KMS-11 (cell line): Measurements from ENCODE around the gene CARD6.
A peak's percentile ranks its signal among the peaks of the same experiment; 100 is the strongest.

Experiments
- H2AFZ ChIP-seq: fragments of 200-600 bp; sonication (generic); 2 replicates; pipeline ENCODE4 v1.6.1; 2016; ENCODE audit warnings: antibody characterized with exemption, mixed run types, low read depth
- H3K27ac ChIP-seq: fragments of 200-600 bp; sonication (generic); 2 replicates; pipeline ENCODE4 v1.6.1; 2016; ENCODE audit warnings: mild to moderate bottlenecking, mixed run types
- H3K27me3 ChIP-seq: fragments of 200-600 bp; sonication (generic); 2 replicates; pipeline ENCODE4 v1.6.1; 2017; ENCODE audit warnings: mild to moderate bottlenecking, low read depth, mixed run types, moderate library complexity; ENCODE audit not compliant: insufficient read depth
- H3K36me3 ChIP-seq: fragments of 200-600 bp; sonication (generic); 2 replicates; pipeline ENCODE4 v1.6.1; 2017; ENCODE audit warnings: mild to moderate bottlenecking, mixed run types; ENCODE audit not compliant: insufficient read depth
- H3K4me1 ChIP-seq: fragments of 200-600 bp; sonication (generic); 2 replicates; pipeline ENCODE4 v1.6.1; 2016; ENCODE audit warnings: mild to moderate bottlenecking, low read depth, mixed run types; ENCODE audit not compliant: poor library complexity, severe bottlenecking
- H3K4me2 ChIP-seq: fragments of 200-600 bp; sonication (generic); 2 replicates; pipeline ENCODE4 v1.7.0; 2016; ENCODE audit warnings: mild to moderate bottlenecking, mixed run types
- H3K4me3 ChIP-seq: fragments of 200-600 bp; sonication (generic); IDR thresholded peaks from 2 replicates; pipeline ENCODE4 v1.6.1; 2017; ENCODE audit warnings: low read depth, low read length, mixed read lengths; ENCODE audit not compliant: insufficient read depth
- H3K79me2 ChIP-seq: fragments of 200-600 bp; sonication (generic); 2 replicates; pipeline ENCODE4 v1.6.1; 2016; ENCODE audit warnings: low read depth, mixed run types; ENCODE audit not compliant: insufficient read depth
- H3K9ac ChIP-seq: fragments of 200-600 bp; sonication (generic); 2 replicates; pipeline ENCODE4 v1.6.1; 2016; ENCODE audit warnings: mild to moderate bottlenecking, mixed run types
- H4K20me1 ChIP-seq: fragments of 200-600 bp; sonication (generic); 2 replicates; pipeline ENCODE4 v1.6.1; 2016; ENCODE audit warnings: mild to moderate bottlenecking, mixed run types; ENCODE audit not compliant: insufficient read depth
- CTCF ChIP-seq: fragments of 200-600 bp; sonication (generic); conservative IDR thresholded peaks from 2 replicates; pipeline ENCODE4 v1.6.1; 2017; ENCODE audit warnings: low read depth, mild to moderate bottlenecking, antibody characterized with exemption, low read length, moderate library complexity, mixed read lengths

Gene CARD6

DNA sequence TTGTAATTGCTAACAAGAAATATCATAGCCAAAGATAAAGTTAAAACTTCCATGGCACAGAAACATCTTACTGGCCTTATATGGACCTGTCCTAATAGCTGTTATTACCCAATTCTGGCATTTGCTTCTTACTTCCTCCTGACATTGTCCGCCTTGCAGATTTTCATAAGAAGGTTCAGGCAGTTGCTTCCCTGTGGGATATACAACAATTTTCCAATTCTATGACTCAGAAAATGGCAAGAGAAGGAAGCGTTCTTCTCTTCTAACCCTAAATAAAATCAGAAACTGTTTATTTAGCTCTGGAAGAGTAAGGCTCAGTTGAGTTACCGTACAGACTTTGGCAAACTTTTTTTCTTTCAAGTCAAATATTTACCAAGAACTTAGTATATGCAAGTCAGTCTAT is 44.7 kb upstream of the CARD6 start:
- Histone ChIP-seq H3K4me2 (peak overlapping the region; percentile 75), H3K9ac (no peak overlapping the region), H3K4me1 (peaks cover 16% of the 10 kb centered on the region), H2AFZ (no peak overlapping the region), H3K79me2 (peaks cover 60% of the 10 kb centered on the region), H3K27me3 (peaks cover 10% of the 10 kb centered on the region), H3K27ac (no peak overlapping the region), H4K20me1 (0 out of 2 replicates have a peak, but pooled peaks cover 4% of the 10 kb centered on the region), H3K36me3 (no peaks in the 10 kb centered on the region), H3K4me3 (no peak overlapping the region)
- TF ChIP-seq CTCF = no peak

DNA sequence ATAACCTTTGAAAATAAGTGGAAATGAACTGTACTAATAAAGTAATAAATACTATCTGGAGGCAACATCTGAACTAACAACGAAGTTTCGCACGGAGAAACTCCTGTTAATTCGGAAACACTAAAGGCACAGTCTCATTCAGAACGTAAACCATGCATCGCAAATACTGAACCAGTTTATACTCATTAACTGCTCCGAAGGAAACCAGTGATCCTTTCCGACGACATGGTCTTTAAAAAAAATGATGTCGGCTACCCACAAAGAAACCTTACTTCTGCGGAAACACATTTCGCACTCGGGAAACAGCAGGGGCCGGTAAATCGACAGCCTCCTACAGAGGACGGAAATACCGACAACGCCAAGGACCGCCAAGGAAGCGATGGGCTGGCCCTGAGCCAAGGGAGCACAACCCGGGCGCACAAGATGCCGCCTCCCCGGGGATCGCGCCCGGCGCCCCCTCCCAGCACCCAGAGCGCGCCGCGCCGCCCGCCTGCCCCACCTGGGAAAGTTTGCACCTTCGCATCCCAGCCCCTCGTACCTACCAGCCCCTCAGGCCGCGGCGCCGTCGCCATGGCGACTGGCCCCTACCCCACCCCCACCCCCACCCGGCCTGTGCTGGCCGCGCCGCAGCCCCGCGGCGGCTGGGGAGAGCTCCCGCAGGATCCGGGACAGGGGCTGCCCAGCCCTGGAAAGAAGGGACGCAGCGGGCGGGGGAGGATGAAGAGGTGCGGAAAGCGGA is 43.7 kb upstream of the CARD6 start:
- peak overlapping the region; percentile 68; the same call in 1 of the 2 replicates for H3K9ac ChIP-seq
- peaks cover 50% of the 10 kb centered on the region for H3K79me2 ChIP-seq
- H3K36me3 ChIP-seq = no peaks in the 10 kb centered on the region
- peak overlapping the region; percentile 75 for H3K4me2 ChIP-seq
- H3K4me3 ChIP-seq = no peak overlapping the region
- H3K4me1 ChIP-seq = peaks cover 16% of the 10 kb centered on the region
- H4K20me1 ChIP-seq = no peaks in the 10 kb centered on the region
- H3K27me3 ChIP-seq = peaks cover 10% of the 10 kb centered on the region
- TF ChIP-seq CTCF = no peak
- peak overlapping the region; percentile 62; the same call in 1 of the 2 replicates for H2AFZ ChIP-seq
- H3K27ac ChIP-seq = peak overlapping the region; percentile 57

DNA sequence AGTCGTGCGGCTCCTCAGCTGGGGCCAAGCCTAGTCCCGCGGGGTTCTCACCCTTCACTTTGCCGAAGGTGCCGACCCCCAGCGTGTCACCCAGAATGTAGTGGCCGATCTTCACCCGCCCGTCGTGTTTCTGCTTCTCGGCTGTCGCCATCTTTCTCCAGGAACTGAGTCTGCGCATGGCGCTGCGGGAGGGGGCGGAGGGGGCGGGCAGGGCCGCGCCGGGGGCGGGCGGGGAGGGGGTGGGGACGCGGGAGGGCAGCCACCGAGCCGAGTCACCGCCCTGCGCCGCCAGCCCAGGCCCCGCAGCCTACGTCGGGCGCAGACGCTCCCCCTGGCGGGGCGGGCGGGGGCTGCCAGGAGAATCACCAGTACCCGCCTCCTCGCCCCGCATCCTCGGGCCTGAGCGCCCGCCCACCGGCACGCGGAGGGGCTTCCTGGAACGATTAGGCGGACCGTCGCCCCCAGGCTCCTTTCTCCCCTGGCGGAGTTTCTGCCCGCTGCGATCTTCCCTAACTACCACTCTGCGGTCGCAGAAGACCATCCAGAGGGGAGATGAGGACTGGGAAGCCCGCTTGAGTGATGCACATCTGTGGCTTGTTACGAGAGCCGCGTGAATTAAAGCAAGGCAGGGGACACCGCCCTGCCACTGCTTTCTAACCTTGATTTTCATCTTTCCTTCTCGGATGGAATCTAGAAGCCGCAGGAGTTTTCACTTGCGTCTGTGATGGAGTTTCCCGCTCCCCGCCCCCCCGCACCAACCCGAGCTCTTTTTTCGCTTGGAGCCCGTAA is 43.0 kb upstream of the CARD6 start, which contains the start of gene PRKAA1:
Gene PRKAA1, minus strand, starts transcription at position 363 of the 789 bp plus-strand sequence. Its CDS starts 185 bp downstream, at position 178.
- Histone ChIP-seq H3K27ac (peak within 1 kb of the TSS; percentile 57), H3K9ac (peak within 1 kb of the TSS; percentile 68; the same call in 1 of the 2 replicates), H4K20me1 (no peaks in the 10 kb centered on the region), H3K79me2 (peaks cover 43% of the 10 kb centered on the region), H3K4me1 (peaks cover 16% of the 10 kb centered on the region), H3K36me3 (no peaks in the 10 kb centered on the region), H3K27me3 (peaks cover 10% of the 10 kb centered on the region), H2AFZ (peak within 1 kb of the TSS; percentile 99), H3K4me3 (no peak within 1 kb of the TSS), H3K4me2 (peak within 1 kb of the TSS; percentile 75)
- peak; percentile 52 for TF ChIP-seq CTCF

DNA sequence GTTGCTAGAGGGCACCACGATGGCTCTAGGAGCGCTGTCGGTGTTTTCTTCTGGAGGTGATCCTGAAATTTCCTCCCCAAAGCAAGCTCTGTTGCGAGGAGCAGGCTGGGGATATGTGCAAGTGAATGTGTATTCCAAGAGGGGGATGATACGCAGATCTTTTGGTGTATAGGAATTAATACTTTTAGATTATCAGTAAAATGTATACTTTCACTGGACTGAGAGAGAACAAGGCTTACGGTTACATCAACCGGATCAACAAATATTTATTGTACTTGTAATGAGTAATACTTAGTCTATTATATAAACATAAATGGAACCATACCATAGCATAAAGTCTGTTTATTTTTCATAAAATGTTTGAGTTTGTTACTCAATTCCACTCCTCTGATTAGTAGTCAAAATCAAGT is 42.4 kb upstream of the CARD6 start:
- H4K20me1 ChIP-seq = no peaks in the 10 kb centered on the region
- no peak overlapping the region for H3K4me3 ChIP-seq
- H3K27ac ChIP-seq = no peak overlapping the region
- H3K36me3 ChIP-seq = no peaks in the 10 kb centered on the region
- peak overlapping the region; percentile 99 for H2AFZ ChIP-seq
- TF ChIP-seq CTCF = no peak
- H3K9ac ChIP-seq = peak overlapping the region; percentile 49; the same call in 1 of the 2 replicates
- H3K79me2 ChIP-seq = peaks cover 37% of the 10 kb centered on the region
- H3K4me1 ChIP-seq = peaks cover 16% of the 10 kb centered on the region
- H3K4me2 ChIP-seq = peak overlapping the region; percentile 68
- peaks cover 10% of the 10 kb centered on the region for H3K27me3 ChIP-seq
